ENCODE data around the gene FAM53A. TPM values are rescaled to one million over a fixed set of nuclear protein-coding genes. Genes with fewer than 3 reads are reported as not detected.

The FAM53A gene
- total and polyA plus RNA-seq, 2 donors (not counting 1 experiment from before 2014, with no cell fraction given), result 0.65 to 0.99 TPM

GRCh38 chr4:1614502-1614853, 69.6 kb downstream of the FAM53A start:
- H4K20me1 ChIP-seq (ENCODE audit: control insufficient read depth, extremely low read depth, insufficient read depth, low read length), result no peaks in the 10 kb centered on the region
- no peaks in the 10 kb centered on the region for H3K4me1 ChIP-seq (ENCODE audit: control insufficient read depth, extremely low read depth, insufficient read depth, low read length)
- DNase-seq (ENCODE audit: low read depth in 2 of 2), result no peak
- H3K4me2 ChIP-seq (ENCODE audit: extremely low read depth, insufficient read depth, low read length), result no peak overlapping the region
- no peak overlapping the region for H3K9ac ChIP-seq (ENCODE audit: insufficient read depth, low read length)
- no peaks in the 10 kb centered on the region for H3K27me3 ChIP-seq (ENCODE audit: control insufficient read depth, insufficient read depth, low read length)
- no peak overlapping the region for H3K27ac ChIP-seq (ENCODE audit: insufficient read depth, low read length)
- no peaks in the 10 kb centered on the region for H3K79me2 ChIP-seq (ENCODE audit: control insufficient read depth, insufficient read depth, low read length)
- TF ChIP-seq CTCF (conservative IDR thresholded peaks at IDR 0.05 in 1 of 2, IDR thresholded peaks at IDR 0.05 in 1 of 2; ENCODE audit: low read depth in 1 of 2, low read length in 2 of 2) (no peak), EZH2 (IDR thresholded peaks at IDR 0.05; ENCODE audit: low read length, missing control alignments) (no peak)
- H2AFZ ChIP-seq (ENCODE audit: low read length), result no peak overlapping the region
- H3K9me3 ChIP-seq (ENCODE audit: control insufficient read depth, insufficient read depth, low read depth, low read length), result no peaks in the 10 kb centered on the region
- no peaks in the 10 kb centered on the region for H3K36me3 ChIP-seq (ENCODE audit: control insufficient read depth, insufficient read depth, low read length)
- no peak overlapping the region for H3K4me3 ChIP-seq (replicated peaks in 1 of 4; ENCODE audit: control extremely low read depth in 1 of 4, insufficient read depth in 1 of 4, low read depth in 3 of 4, low read length in 4 of 4)

DNA sequence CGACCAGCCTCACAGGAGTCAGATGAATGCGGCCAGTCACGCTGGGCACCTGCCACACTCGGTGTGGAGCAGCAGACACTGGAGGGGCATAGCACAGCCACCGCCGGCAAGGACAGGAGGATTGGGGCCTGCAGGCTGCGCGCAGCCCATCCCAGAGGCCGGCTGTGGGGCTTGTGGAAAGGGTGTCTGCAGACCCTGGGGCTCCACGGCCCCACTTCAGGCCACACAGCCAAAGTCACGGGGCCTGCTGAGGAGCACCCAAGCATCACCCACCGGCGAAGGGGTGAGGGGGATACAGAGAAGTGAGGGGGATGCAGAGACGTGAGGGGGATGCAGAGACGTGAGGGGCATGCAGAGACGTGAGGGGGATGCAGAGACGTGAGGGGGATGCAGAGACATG, 70.1 kb downstream of the FAM53A start:
- Histone ChIP-seq H3K27me3 (ENCODE audit: control insufficient read depth, insufficient read depth, low read length) (no peaks in the 10 kb centered on the region), H3K4me2 (ENCODE audit: extremely low read depth, insufficient read depth, low read length) (no peak overlapping the region), H3K27ac (ENCODE audit: insufficient read depth, low read length) (no peak overlapping the region), H3K4me3 (replicated peaks in 1 of 4; ENCODE audit: control extremely low read depth in 1 of 4, insufficient read depth in 1 of 4, low read depth in 3 of 4, low read length in 4 of 4) (no peak overlapping the region), H3K9me3 (ENCODE audit: control insufficient read depth, insufficient read depth, low read depth, low read length) (no peaks in the 10 kb centered on the region), H3K36me3 (ENCODE audit: control insufficient read depth, insufficient read depth, low read length) (no peaks in the 10 kb centered on the region), H2AFZ (ENCODE audit: low read length) (no peak overlapping the region), H3K4me1 (ENCODE audit: control insufficient read depth, extremely low read depth, insufficient read depth, low read length) (no peaks in the 10 kb centered on the region), H3K79me2 (ENCODE audit: control insufficient read depth, insufficient read depth, low read length) (no peaks in the 10 kb centered on the region), H3K9ac (ENCODE audit: insufficient read depth, low read length) (no peak overlapping the region), H4K20me1 (ENCODE audit: control insufficient read depth, extremely low read depth, insufficient read depth, low read length) (no peaks in the 10 kb centered on the region)
- TF ChIP-seq CTCF (conservative IDR thresholded peaks at IDR 0.05 in 1 of 2, IDR thresholded peaks at IDR 0.05 in 1 of 2; ENCODE audit: low read depth in 1 of 2, low read length in 2 of 2) (no peak), EZH2 (IDR thresholded peaks at IDR 0.05; ENCODE audit: low read length, missing control alignments) (no peak)
- no peak for DNase-seq (ENCODE audit: low read depth in 2 of 2)

DNA sequence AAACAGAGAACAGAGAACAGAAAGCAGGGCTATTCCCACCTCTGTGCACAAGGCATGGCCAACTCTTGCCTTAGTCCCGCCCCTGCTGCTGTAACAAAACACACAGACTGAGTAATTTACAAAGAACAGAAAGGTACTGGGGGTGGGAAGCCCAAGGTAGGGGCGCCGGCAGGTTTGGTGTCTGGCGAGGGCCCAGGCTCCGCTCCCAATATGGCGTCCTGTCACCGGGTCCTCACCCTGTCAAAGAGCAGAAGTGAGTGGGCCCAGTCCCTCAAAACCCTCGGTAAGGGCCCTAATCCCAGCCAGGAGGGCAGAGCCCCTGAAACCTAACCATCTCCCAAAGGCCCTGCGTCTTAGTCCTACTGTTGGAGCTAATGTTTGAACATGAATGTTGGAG, 71.0 kb downstream of the FAM53A start:
- Histone ChIP-seq H3K36me3 (ENCODE audit: control insufficient read depth, insufficient read depth, low read length) (no peaks in the 10 kb centered on the region), H3K27me3 (ENCODE audit: control insufficient read depth, insufficient read depth, low read length) (no peaks in the 10 kb centered on the region), H2AFZ (ENCODE audit: low read length) (no peak overlapping the region), H3K9me3 (ENCODE audit: control insufficient read depth, insufficient read depth, low read depth, low read length) (no peaks in the 10 kb centered on the region), H3K79me2 (ENCODE audit: control insufficient read depth, insufficient read depth, low read length) (no peaks in the 10 kb centered on the region), H3K4me2 (ENCODE audit: extremely low read depth, insufficient read depth, low read length) (no peak overlapping the region), H3K9ac (ENCODE audit: insufficient read depth, low read length) (no peak overlapping the region), H3K27ac (ENCODE audit: insufficient read depth, low read length) (no peak overlapping the region), H3K4me3 (replicated peaks in 1 of 4; ENCODE audit: control extremely low read depth in 1 of 4, insufficient read depth in 1 of 4, low read depth in 3 of 4, low read length in 4 of 4) (no peak overlapping the region), H3K4me1 (ENCODE audit: control insufficient read depth, extremely low read depth, insufficient read depth, low read length) (no peaks in the 10 kb centered on the region), H4K20me1 (ENCODE audit: control insufficient read depth, extremely low read depth, insufficient read depth, low read length) (no peaks in the 10 kb centered on the region)
- no peak for DNase-seq (ENCODE audit: low read depth in 2 of 2)
- TF ChIP-seq CTCF (conservative IDR thresholded peaks at IDR 0.05 in 1 of 2, IDR thresholded peaks at IDR 0.05 in 1 of 2; ENCODE audit: low read depth in 1 of 2, low read length in 2 of 2) (no peak), EZH2 (IDR thresholded peaks at IDR 0.05; ENCODE audit: low read length, missing control alignments) (no peak)

Measured in fibroblast of lung (primary cell).